Measurements from ENCODE around the gene ATP6AP2.
"Not testable (repeated sequence)": the region's sequence is repeated elsewhere in the genome, so short reads cannot be mapped to it uniquely, and the experiment has no call there.

ATP6AP2 gene

DNA sequence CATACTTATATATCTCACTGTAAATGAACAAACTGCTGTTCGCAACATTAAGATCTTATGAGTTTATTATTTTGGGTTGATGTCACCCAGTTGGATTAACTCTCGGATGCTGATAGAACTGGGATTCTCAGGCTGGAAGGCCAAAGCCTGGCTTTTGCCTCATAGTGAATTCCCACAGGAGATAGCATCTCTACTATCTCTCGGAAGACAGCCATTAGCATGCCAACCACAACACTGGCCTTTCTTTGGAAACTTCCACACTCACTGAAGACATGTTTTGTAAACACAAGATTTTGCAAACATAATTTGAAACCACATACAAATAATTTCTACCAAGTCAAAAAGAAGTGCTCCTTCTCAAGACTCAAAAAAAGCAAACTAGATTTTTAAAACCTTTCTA lies 4.5 kb upstream of the ATP6AP2 start:
- DNase-seq: no peak

DNA sequence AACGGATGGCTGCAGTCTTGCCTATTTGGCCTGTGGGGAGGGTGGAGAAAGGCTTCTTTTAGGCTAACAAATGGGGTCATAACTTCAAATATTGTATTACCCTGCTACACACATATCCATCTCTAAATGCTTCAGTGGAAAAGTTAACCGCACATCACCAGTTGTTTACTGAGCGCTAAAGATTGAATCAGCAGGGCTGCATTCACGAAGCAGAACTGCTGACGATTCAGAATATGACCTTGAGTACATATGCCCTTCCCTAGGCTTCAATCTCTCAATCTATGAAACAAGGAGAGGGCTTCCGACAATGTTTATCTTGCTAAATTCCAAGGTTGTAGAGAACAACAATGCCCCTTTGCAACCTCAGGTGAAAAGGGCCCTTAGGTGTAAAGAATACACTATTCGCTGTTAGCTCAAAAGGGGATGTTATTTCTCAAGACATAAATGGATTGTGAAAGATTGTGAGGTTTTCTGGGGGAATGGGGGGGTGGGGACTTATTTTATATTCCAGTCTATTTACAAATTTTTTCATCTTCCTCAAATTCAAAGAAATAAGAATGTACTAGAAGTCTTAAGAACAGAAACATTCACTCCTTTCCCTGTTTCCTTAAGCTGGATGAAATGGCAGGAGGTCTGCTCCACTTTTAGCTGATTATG lies 2.6 kb upstream of the ATP6AP2 start:
- DNase-seq: no peak

DNA sequence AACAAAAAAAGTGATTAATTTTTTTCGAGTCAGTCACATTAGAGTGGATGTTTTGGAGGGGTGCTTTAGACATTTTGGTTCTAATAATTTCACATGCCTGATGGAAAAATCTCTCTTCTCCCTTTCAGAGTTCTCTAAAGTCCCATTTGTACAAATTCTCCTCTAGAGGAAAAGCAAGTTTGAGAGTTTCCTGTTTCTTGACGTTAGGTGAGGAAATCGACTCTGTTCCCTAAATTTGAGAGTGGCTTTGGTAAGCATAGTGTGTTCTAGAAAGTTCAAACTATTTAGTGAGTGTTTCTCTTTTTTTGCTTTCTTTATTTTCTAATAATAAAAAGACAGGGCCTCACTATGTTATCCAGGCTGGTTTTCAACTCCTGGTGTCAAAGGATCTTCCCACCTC lies 1.6 kb upstream of the ATP6AP2 start:
- DNase-seq: no peak

DNA sequence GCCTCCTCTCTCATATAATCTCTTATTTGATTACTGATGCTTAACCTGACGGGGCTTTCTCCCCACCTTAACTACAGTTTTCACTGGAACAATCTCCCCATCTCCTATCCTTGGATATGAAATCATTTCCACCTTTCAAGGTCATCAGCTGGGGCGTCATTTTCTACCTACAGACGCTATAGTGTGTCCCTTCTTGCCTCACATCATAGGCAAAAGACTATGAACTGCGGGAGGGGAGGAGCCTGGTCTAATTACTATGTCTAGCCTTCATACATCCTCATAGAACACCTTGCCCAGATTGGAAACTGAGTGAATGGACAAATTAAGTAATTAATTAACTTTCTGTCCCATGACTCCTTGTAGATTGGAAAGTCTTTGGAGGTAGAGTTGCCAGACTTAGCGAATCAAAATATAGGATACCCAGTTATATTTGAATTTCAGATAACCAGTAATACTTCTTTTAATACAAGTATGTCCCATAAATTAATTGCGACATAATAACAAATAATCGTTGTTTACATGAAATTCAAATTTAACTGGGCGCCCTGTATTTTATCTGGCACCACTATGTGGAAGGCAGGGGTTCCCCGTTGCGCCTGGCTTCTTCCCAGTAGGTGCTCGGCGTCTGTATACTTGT lies 752 bp upstream of the ATP6AP2 start:
- no peak for DNase-seq

DNA sequence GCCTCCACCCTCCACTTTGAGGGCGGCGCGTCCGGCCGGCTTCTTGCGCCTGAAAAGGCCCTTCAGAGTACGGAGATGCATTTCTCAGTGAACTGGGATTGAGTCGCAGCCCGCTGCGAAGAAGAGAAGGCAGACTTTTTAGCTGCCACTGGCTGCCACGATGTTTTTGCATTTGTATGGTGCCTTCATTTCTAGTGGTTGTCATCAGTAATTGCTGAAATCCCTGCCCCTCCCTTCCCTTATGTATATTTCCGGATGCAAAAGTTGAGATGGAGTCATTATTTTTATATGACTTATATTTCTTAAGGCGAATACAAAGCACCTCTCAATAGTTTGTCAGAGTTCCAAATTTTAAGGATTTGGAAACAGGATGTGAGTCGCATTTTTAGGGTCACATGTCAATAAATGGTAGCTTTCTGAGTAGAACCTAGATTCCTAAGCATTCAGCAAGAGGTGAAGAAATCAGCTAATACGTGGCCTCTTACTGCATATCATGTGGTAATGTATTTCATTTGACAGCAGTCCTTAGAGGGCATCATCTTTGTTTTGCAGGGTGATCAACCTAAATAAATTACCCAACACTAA lies 658 bp downstream of the ATP6AP2 start:
- no peak for DNase-seq

DNA sequence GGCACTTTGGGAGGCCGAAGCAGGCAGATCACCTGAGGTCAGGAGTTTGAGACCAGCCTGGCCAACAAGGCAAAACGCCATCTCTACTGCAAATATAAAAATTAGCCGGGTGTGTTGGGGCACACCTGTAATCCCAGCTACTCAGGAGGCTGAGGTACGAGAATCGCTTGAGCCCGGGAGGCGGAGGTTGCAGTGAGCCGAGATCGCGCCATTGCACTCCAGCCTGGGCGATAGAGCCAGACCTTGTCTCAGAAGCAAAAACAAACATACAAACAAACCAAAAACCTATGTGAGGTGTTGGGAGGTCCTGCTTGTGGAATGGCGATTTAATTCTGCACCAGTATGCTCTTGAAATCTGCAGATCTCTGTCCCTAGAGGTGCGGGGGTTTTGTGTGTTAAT lies 1.4 kb downstream of the ATP6AP2 start:
- DNase-seq: not testable (repeated sequence)

DNA sequence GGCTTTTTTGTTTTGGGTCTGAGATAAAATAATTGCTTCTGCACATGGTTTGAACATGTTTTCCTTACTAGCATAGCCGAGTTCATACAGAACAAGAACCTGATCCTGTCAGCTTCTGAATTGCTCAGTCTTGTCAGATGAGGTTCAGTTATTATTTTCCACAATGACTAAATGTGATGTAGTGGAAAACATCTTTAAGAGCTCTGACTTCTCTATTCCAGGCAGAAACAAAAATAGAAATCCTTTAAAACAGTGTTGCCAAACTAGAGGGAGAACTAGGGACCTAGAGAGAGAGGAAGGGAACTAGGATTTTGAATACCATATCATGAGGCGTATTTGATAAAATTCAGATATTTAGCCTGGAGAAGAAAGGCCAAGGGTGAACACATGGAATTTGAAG lies 2.0 kb downstream of the ATP6AP2 start:
- DNase-seq: no peak

DNA sequence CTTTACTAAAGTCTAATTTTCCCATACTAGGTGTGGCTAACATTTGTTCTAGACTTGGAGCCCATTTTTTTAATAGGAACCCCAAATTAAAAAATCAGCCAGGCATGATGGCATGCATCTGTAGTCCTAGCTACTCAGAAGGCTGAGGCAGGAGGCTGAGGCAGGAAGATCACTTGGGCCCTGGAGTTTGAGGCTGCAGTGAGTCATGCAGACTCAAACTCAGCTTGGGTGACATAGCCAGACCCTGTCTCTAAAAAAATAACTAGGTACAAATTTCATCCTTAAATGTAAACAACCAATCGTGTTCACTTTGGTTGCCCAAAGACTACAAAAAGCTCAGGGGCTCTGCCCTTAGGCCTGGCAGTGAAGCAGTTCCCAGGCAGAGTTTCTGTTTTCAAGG lies 6.9 kb downstream of the ATP6AP2 start:
- not testable (repeated sequence) for DNase-seq

DNA sequence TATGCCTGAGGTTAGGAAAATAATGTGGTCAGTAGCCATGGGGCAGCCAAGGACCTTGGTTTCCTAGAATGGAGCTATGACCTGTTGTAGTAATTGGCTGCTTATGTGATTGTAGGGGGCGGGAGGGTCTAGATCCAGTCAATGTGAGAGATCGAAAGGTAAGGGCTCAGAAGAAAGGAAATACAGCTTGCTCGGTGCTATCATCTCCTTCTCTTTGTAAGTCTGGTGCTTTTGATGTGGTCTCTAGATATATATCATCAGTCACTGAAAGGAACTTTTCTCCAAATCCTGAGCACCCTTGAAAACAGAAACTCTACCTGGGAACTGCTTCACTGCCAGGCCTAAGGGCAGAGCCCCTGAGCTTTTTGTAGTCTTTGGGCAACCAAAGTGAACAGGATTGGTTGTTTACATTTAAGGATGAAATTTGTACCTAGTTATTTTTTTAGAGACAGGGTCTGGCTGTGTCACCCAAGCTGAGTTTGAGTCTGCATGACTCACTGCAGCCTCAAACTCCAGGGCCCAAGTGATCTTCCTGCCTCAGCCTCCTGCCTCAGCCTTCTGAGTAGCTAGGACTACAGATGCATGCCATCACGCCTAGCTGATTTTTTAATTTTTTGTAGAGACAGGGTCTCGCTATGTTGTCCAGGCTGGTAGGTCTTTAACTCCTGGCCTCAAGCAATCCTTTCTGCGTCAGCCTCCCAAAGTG lies 9.0 kb downstream of the ATP6AP2 start:
- DNase-seq: not testable (repeated sequence)

DNA sequence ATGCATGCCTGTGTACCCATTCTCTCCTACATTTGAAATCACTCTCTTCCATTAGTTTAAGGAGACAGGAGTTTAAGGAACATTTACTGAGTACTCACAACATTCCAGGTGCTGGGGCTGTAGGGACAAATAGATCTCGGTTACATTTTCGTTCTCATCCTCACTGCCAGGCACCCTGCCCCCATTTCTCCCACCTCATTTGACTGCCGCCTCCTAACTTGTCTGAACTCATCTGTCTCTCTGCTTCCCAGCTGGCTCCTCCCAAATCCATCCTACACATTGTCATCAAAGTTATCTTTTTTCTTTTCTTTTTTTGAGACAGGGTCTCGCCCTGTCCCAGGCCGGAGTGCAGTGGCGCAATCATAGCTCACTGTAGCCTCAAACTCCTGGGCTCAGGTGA lies 22.7 kb downstream of the ATP6AP2 start:
- DNase-seq: no peak

DNA sequence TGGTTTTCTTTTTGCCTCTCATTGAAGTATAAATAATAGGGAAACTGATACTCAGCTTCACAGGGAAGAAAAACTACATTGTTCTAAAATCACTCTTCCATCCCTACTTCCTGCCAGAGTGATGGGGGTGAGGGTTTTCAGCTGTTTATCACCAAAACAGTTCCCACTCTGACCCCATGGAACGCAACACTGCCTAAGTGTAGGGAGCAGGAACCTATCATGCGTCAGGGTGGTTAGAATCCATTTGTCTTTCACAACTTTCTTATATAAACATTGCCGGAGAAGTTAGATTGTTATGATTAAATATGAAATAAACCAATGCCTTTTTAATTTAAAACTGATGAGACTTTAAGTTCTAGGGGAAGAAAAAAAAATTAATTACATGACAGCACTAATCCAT lies 26.6 kb downstream of the ATP6AP2 start:
- DNase-seq: no peak

DNA sequence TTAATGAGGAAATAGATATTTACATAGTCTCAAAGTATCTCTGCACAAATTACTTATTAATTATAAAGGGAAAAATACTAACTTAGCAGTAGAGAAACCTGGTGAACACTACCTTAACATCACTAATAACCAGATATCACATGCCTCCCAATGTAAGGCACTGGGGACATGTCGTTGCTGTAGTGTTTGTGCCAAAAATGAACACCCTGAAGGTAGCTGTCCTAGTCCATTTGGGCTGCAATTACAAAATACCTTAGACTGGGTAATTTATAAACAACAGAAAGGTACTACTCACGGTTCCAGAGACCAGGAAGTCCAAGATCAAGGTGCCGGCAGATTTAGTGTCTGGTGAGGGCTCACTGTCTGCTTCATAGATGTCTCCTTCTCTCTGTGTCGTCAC lies 31.7 kb downstream of the ATP6AP2 start:
- no peak for DNase-seq

DNA sequence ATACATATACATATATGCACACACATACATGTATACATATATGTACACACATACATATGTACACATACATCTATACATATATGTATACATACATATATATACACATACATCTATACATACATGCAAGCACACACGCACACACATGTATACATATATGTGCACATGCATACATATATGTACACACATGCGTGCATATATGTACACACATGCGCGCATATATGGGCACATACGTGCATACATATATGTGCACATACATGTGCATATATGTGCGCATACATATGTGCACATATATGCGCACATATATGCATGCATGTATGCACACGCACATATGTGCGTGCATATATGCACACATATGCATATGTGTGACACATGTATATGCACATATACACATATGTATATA lies 35.2 kb downstream of the ATP6AP2 start:
- no peak for DNase-seq

DNA sequence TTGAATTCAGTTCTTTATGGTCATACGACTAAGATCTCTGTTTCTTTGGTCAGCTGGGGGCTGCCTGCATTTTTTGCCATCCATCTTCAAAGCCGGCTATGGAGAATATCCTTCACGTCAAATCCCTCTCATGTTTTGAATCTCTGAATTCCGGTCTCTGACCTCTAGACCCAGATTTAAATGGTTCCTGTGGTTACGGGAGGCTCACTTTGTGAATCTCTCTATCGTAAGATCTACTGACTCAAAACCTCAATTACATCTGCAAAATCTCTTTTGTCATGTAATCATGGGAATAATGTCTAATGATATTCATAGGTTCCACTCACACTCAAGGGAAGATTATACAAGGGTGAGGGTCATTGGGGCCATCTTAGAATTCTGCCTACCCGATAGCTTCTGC lies 36.8 kb downstream of the ATP6AP2 start:
- no peak for DNase-seq

DNA sequence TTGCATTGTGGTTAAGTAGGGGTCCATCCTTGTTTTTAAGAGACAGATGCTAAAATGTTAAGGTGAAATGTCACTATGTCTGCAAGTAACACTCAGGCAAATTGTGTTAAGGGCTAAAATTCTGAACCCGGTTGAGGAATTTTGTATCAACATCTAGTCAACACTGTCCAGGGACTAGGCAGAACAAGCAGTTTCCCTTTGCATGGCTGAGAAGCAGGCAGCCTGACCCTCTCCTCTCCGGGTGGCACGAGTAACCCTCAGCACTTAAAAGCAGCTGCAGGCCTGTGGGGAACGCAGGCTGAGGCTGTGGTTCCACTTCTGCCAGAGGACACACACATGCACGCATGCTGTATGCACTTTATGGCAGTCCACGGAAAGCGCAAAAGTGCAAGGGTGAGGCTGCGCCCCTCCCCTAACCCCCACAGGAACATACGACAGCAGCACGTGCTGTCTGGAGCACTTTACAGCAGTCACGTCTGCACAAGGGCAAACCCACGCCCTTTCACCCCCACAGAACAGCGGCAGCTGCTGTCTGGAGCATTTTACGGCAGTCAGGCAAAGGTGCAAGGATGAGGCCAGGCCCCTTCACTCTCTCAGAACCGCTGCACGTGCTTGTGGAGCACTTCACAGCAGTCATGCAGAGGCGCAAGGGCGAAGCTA lies 41.8 kb downstream of the ATP6AP2 start:
- DNase-seq: no peak

DNA sequence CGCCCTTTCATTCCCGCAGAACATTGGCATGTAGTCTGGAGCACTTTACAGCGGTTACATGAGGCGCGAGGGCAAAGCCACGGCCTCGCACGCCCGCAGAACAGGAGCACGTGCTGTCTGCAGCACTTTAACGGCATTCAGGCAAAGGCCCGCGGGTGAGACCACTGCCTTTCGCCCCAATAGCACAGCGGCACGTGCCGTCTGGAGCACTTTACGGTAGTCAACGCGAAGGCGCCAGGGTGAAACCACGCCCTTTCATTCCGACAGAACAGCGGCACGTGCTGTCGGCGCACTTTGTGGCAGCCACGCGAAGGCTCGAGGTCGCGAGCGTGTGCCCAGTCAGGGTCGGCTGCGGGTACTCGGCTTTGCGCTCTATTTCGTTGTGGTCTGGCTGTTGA lies 42.4 kb downstream of the ATP6AP2 start, which contains the start of gene MPC1L:
MPC1L (plus strand) TSS at position 290 of the 398 bp plus-strand sequence. CDS start 138 bp downstream, outside the sequence.
- no peak for DNase-seq

DNA sequence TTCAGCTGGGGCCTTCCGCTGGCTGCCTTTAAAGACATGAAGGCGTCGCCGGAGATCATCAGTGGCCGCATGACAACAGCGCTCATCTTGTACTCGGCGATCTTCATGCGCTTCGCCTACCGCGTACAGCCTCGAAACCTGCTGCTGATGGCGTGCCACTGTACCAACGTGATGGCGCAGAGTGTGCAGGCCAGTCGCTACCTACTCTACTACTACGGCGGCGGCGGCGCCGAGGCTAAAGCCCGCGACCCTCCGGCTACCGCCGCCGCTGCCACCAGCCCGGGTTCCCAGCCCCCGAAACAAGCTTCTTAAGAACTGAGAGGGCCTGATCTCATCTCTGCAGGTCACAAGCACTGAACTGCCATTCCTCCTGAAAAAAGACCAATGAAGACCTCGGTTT lies 42.9 kb downstream of the ATP6AP2 start:
- no peak for DNase-seq

DNA sequence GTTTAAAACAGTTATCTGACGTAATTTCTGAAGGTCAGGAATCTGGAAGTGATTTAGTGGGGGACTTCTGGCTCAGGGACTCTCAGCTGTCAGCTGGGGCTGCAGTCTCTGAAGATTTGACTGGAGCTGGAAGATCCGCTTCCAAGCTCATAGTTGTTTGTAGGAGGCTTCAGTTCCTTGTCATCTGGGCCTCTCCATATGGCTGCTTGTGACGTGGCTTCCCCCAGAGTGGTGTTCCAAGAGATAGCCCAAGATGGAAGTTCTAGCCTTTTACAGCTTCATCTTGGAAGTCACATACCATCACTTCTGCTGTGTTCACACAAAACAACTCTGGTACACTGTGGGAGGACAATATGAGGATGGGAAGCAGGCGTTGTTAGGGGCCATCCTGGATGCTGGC lies 44.5 kb downstream of the ATP6AP2 start:
- DNase-seq: no peak

DNA sequence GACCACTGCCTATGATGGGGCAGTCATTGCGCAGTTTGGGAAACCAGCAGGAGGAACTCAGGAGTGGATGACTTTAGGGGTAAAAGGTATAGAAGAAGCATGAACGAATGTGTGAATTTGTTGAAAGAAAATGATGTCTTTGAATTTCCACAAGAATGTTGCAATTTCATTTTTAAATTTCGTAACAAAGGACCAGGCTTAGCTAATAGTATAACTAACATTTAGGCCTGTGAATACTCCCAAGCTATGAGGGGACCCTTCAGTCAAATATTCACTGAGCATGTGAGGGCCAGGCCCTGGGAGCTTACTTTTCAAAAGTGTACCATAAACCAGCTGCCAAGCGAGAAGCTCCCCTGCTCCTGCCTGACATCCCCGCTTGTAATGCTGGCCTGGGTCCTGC lies 47.7 kb downstream of the ATP6AP2 start:
- DNase-seq: no peak

DNA sequence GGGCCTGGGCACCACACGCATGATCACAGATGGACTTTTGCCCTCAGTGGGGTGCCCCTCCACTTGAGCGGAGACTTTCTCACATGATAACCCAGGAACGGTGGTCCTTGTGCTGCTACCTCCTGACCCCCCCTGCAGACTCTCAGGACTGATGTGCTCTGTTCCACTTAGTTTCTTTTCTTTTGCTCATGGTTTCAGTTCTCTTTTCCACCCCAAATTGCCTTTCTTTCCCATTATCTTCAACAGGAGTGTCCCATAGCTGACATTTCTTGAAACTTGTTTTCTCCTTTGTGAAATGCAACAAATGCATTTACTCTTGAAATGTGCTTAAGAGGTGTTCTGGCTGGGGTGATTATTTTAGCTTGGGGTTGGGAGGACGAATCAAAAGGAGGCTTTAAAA lies 51.4 kb downstream of the ATP6AP2 start:
- no peak for DNase-seq

DNA sequence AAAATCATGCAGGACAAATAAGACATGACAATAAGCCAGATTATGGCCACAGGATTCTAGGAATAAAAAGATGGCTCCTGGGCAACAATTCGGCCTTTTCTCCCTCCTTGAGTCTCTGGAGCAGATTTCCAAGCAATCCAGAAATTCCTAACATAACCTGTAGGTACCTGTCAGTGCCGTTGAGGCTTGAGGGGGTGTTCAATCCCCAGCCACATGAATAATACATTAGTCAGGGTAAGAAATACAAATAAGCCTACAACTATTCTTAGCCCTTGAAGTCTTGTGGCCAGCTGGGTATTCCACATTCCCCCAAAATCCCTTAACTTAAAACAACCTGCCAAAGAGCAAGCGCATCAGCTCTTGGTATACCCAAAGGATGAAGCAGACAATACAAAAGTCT lies 56.9 kb downstream of the ATP6AP2 start:
- DNase-seq: no peak

DNA sequence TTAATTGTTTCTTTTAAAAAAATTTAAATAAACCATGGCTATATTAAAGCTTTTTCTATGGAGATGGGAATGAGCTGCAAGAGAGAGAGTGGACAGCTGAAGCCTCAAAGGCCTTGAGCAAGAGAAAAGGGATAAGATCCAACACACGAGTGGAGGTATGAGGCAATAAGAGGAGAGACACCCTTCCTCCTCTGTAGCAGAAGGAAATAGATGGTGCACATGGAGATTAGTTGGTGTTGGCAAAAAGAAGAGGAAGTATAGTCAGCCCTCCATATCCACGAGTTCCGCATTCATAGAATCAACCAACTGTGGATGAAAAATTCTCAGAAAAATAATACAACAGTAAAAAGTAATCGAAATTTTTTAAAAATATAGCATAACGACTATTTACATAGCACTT lies 63.4 kb downstream of the ATP6AP2 start:
- peak; percentile 63 for DNase-seq

DNA sequence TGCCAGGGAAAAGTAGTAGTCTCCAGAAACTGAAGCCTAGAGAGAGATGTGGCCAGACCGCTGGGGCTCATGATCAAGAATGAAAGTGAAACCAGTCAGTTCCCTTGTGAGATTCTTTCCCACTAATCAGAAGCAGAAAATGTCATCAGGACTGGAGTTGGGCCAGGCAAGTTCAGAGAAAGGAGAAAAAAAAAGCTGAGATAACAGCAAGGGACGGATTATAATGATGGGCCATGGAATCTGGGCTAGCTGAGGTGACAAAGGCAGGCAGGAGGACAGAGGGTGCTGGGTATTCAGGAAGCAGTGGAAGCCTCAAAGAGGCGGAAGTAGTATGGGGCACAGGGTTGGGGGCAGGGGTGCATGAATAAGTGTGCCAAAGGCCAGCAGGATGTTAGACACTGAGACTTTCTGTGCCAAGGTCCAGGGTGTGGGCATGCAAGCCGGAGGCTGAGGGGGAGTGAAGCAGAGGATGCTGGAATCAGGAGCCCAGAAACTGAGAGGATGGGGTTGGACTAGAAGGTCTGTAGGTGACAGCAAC lies 64.1 kb downstream of the ATP6AP2 start:
- peak; percentile 47 for DNase-seq
